ENCODE measurements around the gene CHID1.

Gene CHID1

GRCh38 chr11:933936-934335 is 23.3 kb upstream of the CHID1 start:
- DNase-seq (ENCODE audit: low spot score) = no peak
- POLR2A ChIA-PET (ENCODE audit: low non-redundant PET) = no interaction called here
- no peak for TF ChIP-seq CTCF (conservative IDR thresholded peaks at IDR 0.05; ENCODE audit: low read depth)
- peak overlapping the region; percentile 10 for H3K27ac ChIP-seq
- CTCF ChIA-PET = no interaction called here

GRCh38 chr11:933142-933851 is 22.7 kb upstream of the CHID1 start:
- no peak for DNase-seq (ENCODE audit: low spot score)
- peak overlapping the region; percentile 10 for H3K27ac ChIP-seq
- ChIA-PET POLR2A (ENCODE audit: low non-redundant PET) (no interaction called here), CTCF (interaction anchor here (0.6 kb wide), 2 partner anchors 9 to 43 kb away, joined by 3 read pairs; no protein-coding TSS in a partner anchor)
- TF ChIP-seq CTCF (conservative IDR thresholded peaks at IDR 0.05; ENCODE audit: low read depth) = no peak

GRCh38 chr11:932435-932834 is 21.8 kb upstream of the CHID1 start:
- DNase-seq (ENCODE audit: low spot score) = no peak
- no peak for TF ChIP-seq CTCF (conservative IDR thresholded peaks at IDR 0.05; ENCODE audit: low read depth)
- H3K27ac ChIP-seq = no peak overlapping the region
- ChIA-PET POLR2A (ENCODE audit: low non-redundant PET) (no interaction called here), CTCF (no interaction called here)

GRCh38 chr11:931385-931784 is 20.8 kb upstream of the CHID1 start:
- DNase-seq (ENCODE audit: low spot score) = no peak
- H3K27ac ChIP-seq = no peak overlapping the region
- ChIA-PET POLR2A (ENCODE audit: low non-redundant PET) (no interaction called here), CTCF (no interaction called here)
- TF ChIP-seq CTCF (conservative IDR thresholded peaks at IDR 0.05; ENCODE audit: low read depth) = no peak

GRCh38 chr11:929405-929804 is 18.8 kb upstream of the CHID1 start:
- POLR2A ChIA-PET (ENCODE audit: low non-redundant PET) = no interaction called here
- DNase-seq (ENCODE audit: low spot score) = no peak
- H3K27ac ChIP-seq = no peak overlapping the region
- no peak for TF ChIP-seq CTCF (conservative IDR thresholded peaks at IDR 0.05; ENCODE audit: low read depth)
- CTCF ChIA-PET = no interaction called here

- TF ChIP-seq CTCF (conservative IDR thresholded peaks at IDR 0.05; ENCODE audit: low read depth) = no peak
- ChIA-PET POLR2A (ENCODE audit: low non-redundant PET) (no interaction called here), CTCF (no interaction called here)
- DNase-seq (ENCODE audit: low spot score) = no peak
- H3K27ac ChIP-seq = no peak overlapping the region
Observed at GRCh38 chr11:928786-929185, 18.2 kb upstream of the CHID1 start.
